HG03039 (cell line): ENCODE measurements around the gene PCBP4.

Experiments used
- ATAC-seq: cut with Tn5 transposase; IDR thresholded peaks from one replicate; pipeline ENCODE4 v1.9.1; 2021; ENCODE audit warnings: mild to moderate bottlenecking, moderate library complexity; ENCODE audit not compliant: unreplicated experiment

The PCBP4 gene

GRCh38 chr3:51955893-51956770, 11.1 kb downstream of the PCBP4 start:
- no peak for ATAC-seq

DNA sequence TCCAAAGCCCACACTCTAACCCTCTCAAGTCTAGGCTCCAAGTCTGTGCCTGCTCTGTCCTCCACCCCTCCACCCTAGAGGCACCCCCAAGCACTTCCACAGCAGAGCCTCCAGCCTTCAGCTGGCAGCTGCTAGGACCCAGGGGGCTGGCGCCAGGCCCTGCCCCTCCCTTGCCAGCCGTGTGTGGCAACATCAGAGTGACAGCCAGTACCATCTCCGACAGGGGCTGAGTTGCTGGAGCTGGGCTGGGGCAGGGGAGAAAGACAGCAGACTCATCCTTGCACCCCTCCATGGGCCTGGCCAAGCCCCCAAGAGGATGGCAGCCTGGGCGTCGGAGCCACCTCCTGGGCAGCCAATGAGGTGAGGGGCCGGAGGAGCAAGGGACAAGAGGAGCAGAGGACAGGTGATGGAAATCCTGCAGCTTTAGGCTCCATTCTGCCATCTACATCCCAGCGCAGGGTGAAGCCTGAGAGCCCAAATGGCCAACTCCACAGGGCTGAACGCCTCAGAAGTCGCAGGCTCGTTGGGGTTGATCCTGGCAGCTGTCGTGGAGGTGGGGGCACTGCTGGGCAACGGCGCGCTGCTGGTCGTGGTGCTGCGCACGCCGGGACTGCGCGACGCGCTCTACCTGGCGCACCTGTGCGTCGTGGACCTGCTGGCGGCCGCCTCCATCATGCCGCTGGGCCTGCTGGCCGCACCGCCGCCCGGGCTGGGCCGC, 11.9 kb downstream of the PCBP4 start, which contains the start of gene GPR62:
Gene GPR62, plus strand, starts transcription at position 207 of the 718 bp plus-strand sequence. Its CDS starts 272 bp downstream, at position 479.
- no peak for ATAC-seq

DNA sequence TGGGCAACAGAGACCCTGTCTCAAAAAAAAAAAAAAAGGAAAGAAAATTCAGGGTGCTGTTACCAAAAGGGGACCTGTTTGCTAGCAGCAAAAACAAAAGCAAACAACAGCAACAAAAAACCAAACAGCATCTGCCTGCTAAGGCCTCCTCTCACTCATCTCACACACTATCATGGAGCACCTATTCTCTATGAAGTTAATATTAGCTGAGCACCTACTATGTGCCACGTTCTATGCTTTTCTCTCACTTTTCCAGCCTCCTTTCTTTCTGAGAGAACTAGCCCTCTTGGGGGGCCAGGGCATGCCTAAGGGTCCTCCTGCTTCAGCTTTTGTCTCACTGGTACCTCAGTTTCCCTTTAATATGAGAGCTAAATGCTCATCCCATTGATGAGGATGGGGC, 12.5 kb downstream of the PCBP4 start:
- no peak for ATAC-seq

DNA sequence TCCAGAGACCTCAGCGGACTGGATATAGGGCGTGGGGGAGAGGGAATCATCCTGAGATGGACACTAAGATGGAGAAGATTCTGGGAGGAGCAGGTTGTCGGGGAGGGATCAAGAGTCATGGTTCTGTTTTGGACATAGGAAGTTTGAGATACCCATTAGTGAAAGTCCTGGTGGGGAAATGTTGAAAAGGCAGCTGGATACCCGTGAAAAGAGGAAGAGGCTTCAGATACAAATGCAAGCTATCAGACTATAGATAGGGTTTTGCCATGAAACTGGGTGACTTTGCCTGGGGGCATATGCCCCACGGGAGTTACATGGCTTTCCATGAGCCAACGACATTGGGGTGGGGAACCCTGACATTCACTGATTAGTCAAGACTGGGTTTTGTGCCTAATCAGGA, 13.1 kb downstream of the PCBP4 start:
- no peak for ATAC-seq

DNA sequence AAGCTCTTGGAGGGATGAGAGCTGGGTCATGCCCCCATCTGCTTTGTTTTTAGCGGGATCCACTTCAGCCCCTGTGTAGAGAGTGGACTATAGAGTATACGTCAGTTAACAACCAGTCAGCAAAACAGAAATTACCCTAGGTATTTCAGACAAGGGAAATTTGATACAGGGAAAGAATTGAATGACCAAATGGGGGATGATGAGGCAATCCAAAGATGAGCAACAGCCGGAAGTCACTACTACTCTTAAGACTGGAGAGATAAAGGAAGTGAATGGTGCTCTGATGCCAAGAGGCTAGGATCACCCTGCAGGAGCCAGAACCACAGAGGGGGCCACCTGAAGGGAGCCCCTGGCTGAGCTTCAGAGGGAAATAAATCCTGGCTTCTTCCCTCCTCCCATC, 13.8 kb downstream of the PCBP4 start:
- ATAC-seq = no peak

DNA sequence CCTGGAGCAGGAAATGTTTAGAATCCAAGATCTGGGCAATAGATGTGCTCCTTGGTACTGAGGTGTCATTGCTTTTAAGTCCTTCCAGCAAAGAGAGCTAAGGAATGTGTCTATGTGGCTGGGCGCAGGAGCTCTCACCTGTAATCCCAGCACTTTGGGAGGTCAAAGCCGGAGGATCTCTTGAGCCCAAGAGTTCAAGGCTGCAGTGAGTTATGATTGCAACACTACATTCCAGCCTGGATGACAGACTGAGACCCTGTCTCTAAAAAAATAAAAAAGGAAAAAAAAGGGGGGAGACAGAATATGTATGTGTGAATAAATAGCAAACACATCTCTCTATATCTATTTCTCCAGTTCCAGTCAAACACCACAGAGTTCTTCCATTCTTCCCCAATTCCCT, 16.4 kb downstream of the PCBP4 start:
- ATAC-seq = no peak

- ATAC-seq = no peak
Observed at GRCh38 chr3:51949121-51949520, 18.1 kb downstream of the PCBP4 start.

DNA sequence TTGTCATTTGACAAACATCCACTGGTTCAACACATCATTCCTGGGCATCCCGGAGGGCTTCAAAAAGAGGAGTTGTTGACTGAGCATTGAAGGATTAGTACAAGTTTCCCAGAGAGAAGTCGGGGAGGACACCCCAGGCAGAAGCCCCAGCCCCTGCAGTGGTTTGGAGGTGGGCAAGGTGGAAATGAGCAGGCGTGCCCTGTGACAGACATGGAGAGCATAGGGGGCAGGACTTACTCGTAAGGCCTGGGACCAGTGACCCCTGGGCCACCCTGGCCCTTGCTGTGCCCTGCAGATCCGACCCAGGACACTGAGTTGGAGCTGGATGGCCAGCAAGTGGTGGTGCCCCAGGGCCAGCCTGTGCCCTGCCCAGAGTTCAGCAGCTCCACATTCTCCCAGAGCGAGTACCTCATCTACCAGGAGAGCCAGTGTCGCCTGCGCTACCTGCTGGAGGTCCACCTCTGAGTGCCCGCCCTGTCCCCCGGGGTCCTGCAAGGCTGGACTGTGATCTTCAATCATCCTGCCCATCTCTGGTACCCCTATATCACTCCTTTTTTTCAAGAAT, 19.2 kb downstream of the PCBP4 start:
- no peak for ATAC-seq

DNA sequence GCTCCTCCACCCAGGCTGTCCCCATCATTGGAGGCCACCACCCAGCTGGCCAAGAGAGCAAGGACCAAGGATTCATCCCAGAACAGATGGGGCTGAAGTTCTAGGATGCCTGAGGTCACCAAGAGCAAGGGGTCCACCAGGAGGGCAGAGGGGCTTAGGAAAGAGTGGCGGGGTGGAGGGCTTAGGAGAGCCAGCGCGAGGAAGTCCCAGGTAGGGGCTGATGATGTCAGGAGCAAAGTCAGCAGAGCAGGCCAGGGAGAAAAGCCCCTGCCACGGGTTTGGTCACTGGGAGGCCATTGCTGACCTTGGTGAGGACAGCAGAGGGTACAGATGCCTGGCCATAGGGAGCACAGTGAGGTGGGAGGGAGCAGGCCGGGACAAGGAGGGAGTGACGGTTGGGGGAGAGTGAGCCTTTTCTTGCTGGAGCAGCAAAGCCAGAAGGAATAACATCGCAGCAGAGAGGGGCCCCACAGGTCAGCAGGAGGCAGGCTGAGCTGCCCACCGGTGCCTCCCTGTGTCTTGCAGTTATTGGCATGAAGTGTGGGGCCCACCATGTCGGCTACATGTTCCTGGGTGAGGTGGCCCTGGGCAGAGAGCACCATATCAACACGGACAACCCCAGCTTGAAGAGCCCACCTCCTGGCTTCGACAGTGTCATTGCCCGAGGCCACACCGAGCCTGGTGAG, 19.9 kb downstream of the PCBP4 start:
- no peak for ATAC-seq

GRCh38 chr3:51946796-51947195, 20.5 kb downstream of the PCBP4 start:
- ATAC-seq = no peak

DNA sequence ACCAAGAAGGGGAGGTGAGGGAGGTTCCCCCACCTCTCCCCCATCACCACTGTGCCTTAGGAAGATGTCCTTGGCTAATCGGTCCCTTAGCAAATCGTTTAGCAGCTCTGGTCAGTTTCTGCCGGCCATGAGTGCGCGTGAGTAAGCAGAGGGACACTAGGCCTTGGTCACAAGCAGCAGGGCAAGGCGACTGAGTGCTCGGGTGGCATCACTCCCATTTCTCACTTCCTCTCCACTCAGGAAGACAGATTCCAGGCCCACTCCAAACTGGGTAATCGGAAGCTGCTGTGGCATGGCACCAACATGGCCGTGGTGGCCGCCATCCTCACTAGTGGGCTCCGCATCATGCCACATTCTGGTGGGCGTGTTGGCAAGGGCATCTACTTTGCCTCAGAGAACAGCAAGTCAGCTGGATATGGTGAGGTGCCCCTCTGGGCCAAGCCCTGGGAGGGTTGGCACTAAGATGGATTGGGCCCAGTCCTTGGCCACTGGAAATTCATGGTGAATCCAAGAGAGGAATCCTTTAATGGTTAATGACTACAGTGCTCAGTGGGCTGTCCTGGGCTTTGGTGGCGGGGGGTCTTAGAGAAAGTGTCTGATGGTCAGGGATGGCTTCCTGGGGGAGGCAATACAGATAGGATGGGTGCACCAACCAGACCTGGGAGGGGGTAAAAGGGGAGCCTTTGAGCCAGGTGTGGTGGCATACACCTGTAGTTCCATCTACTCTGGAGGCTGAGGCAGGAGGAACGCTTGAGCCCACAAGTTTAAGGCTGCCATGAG, 21.1 kb downstream of the PCBP4 start:
- ATAC-seq = no peak

DNA sequence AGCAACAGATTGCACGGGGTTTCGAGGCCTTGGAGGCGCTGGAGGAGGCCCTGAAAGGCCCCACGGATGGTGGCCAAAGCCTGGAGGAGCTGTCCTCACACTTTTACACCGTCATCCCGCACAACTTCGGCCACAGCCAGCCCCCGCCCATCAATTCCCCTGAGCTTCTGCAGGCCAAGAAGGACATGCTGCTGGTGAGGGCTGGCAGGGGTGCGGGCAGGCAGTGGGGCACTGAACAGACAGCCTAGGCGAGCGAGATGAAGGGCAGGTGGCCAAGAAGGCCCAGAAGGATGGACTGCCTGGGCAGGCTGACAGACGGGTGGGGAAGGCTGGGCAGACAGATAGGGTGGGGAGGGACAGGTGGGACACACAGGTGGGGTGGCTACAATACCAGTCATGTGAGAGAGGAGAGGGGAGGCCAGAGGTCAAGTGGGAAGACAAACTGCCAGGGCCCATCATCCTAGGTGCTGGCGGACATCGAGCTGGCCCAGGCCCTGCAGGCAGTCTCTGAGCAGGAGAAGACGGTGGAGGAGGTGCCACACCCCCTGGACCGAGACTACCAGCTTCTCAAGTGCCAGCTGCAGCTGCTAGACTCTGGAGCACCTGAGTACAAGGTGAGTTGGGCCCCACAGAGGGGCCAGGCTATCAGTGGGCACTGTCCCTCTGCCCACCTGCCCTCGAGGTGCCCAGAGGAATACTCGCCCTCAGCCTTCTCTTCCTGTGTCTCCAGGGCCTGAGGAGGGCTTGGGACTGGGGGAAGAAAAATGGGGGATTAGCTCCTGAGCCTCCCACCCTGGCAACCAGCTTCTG, 22.0 kb downstream of the PCBP4 start:
- no peak for ATAC-seq

DNA sequence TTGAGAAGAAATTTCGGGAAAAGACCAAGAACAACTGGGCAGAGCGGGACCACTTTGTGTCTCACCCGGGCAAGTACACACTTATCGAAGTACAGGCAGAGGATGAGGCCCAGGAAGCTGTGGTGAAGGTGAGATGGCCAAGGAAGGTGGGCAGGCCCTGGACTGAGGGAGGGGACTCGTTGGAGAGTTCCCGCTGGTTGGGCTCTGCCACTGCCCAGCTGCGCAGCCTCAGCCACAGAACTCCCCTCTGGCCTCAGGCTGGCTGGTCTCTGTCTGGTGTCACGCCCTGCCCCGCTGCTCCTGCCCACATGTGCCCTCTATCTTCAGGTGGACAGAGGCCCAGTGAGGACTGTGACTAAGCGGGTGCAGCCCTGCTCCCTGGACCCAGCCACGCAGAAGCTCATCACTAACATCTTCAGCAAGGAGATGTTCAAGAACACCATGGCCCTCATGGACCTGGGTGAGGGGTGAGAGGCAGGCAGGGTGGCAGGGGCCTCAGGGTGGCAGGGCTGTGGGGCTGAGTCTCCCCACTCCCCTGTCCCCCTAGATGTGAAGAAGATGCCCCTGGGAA, 22.7 kb downstream of the PCBP4 start:
- ATAC-seq = no peak

DNA sequence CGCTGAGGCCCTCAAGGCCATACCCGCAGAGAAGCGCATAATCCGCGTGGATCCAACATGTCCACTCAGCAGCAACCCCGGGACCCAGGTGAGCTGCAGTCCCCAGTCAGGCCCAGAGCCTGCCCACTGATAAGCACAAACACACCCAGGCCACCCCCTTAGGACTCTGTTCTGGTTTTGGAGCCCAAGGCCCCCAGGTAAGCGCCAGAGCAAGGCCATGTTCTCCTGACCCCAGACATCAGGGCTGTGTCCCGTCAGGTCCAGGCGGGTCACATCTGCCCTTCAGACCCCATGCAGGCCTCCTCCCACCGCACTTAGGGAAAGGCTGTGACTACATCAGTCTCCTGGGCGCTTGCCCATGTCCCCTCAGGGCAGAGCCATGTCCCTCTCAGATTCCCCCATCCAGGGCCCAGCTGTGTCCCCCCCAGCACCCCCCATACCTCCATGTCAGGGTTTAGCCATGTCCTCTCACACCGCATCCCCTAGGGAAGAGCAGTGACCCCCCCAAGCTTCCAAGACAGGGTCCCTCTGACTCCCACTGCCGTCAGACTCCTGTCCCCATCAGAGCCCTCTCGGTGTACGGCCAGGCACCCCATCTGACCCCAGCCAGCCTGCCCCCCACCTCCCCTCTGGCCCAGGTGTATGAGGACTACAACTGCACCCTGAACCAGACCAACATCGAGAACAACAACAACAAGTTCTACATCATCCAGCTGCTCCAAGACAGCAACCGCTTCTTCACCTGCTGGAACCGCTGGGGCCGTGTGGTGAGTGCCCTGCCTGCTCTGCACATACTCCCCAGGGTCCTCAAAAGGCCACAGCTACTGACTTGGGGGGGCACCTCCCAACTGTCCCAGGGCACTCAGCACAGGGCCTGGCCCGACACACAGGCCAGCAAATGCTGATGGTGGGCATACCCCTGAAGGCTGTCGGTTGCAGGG, 23.5 kb downstream of the PCBP4 start:
- no peak for ATAC-seq

DNA sequence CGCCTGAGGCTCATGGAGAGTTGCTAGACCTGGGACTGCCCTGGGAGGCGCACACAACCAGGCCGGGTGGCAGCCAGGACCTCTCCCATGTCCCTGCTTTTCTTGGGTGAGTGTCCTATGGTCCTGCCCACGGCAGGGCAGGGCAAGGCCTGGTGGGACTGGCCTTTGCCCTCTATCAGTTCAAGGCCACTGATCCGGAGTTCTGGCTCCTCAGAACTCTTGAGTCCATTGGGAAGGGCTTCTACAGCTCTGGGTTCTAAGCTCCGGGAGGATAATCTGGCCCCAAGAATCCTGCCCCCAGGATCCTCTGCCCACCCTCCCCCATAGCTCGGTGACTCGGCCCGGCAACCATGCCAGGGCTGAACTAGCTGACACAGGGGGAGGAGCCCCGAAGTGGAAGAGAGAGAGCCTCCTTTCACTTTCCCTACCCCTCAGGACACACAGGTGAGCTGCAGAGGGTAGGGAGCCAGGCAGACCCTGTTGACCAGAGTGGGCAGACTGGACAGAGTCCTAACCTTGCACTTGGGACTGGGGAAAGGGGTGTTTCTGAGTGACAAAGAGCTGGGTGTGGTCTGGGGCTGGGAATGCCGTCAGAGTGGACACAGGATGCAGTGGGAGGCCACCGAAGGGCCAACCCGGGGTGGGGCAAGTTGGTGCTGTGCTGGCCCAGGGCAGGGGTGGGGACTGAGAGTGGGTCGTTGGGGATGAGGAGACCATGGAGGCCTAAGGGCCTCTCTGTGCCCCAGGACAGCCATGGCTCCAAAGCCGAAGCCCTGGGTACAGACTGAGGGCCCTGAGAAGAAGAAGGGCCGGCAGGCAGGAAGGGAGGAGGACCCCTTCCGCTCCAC, 24.4 kb downstream of the PCBP4 start:
- ATAC-seq = no peak

GRCh38 chr3:51941798-51942602, 25.3 kb downstream of the PCBP4 start, which contains the start of the genes PARP3 and RRP9:
Gene PARP3, plus strand, starts transcription at chr3:51942363. Its CDS starts 993 bp downstream, at chr3:51943356.
Gene RRP9, minus strand, starts transcription at chr3:51941904. Its CDS starts 37 bp downstream, at chr3:51941867.
- ATAC-seq = peak; percentile 86
